ENCODE measurements around the gene PSEN2. TPM values are rescaled to one million over a fixed set of nuclear protein-coding genes. Genes with fewer than 3 reads are reported as not detected.

Gene PSEN2
- 20.6 and 54.6 TPM in 2 replicates for total RNA-seq

DNA sequence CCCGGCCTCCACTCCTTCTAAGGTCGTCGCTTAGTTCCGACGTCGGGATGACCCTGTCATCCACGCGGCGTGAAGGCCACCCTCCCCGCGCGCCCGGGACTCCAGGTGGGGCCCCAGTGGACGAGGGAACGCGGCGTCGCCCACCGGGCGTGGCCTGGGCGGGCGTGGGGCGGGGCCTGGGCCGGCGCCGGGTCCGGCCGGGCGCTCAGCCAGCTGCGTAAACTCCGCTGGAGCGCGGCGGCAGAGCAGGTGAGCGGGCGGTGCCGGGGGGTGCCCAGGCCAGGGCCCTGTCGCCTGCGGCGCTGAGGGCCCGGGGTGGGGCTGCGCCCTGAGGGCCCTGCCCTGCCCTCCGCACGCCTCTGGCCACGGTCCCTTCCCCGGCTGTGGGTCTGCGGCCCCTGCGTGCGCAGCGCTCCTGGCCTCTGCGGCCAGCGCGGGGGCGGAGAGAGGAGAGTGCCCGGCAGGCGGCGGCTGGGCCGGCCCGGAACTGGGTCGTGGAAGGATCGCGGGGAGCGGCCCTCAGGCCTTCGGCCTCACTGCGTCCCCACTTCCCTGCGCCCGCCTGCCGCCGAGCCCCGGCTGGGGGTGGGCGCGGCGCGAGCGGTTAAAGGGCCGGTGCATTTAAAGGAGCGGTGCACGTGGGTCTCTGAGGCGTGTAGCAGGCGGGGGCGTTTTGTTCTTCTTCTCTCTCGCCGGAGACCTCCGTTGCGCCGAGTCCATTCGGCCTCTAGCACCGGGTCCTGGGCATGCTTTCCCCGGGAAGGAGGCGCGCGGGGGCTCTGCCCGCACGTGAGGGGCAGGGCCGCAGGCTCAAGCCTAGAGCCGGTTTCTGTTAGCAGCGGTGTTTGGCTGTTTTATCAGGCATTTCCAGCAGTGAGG, at the start of gene PSEN2:
PSEN2 (plus strand) TSS at position 216 of the 879 bp plus-strand sequence. CDS start 11,292 bp downstream, outside the sequence.

GRCh38 chr1:226940029-226940805, 69.8 kb downstream of the PSEN2 start, which contains the start of gene COQ8A:
COQ8A (plus strand) TSS chr1:226940294; CDS start chr1:226961386, 21,092 bp downstream.

Other genes starting within 250 kb of the PSEN2 start
- gene ITPKB, start 131.3 kb upstream of the PSEN2 start, total RNA-seq = 21.4 and 38.4 TPM in 2 replicates
- gene COQ8A, start 69.7 kb downstream of the PSEN2 start, total RNA-seq = 10.2 and 20.7 TPM in 2 replicates